HepG2 (cell line): ENCODE results near the gene TBC1D14. TPM values are rescaled to one million over a fixed set of nuclear protein-coding genes. Genes with fewer than 3 reads are reported as not detected.

Experiments used
- ATAC-seq: fragments of 200-7000 bp; cut with Tn5 transposase; 3 replicates; pipeline ENCODE4 v1.9.1; 2020; ENCODE audit warnings: mild to moderate bottlenecking, moderate library complexity
- BruUV-seq: library from RNA; stranded (reverse); fragments of 400-500 nt; replicated peaks from 2 replicates; lab custom pipeline; 2021; lab: Mats Ljungman, UMichigan
- CTCF ChIA-PET: fragments of 300-600 bp; formaldehyde crosslinking; extraction: SDS; loops from one replicate; lab custom pipeline; 2021; ENCODE audit warnings: low total read pairs, inconsistent platforms, low intra/inter-chr PET ratio; lab: Yijun Ruan, JAX
- POLR2A ChIA-PET: fragments of 350-600 bp; sonication (Branson Sonifier 250); formaldehyde crosslinking; loops from one replicate; lab custom pipeline; 2020; ENCODE audit warnings: antibody characterized with exemption, inconsistent platforms; lab: Yijun Ruan, JAX
- DNase-seq: peaks from one replicate; pipeline ENCODE4 v3.0.0-alpha.2; 2015; ENCODE audit warnings: low spot score
- FAIRE-seq: peaks from 3 replicates; lab custom pipeline; 2011; peaks lifted over from hg19 to GRCh38; lab: Jason Lieb, UNC
- H2AFZ ChIP-seq: one replicate; pipeline ENCODE4 v1.6.1; 2011; ENCODE audit warnings: low read length, inconsistent platforms
- H3K27ac ChIP-seq: fragments of 300-600 bp; 3 replicates; pipeline ENCODE4 v1.8.0; 2011; ENCODE audit warnings: mixed run types, mild to moderate bottlenecking, mixed read lengths, low read length, inconsistent platforms; ENCODE audit not compliant: insufficient read depth; ENCODE audit errors: extremely low read length
- H3K27me3 ChIP-seq, 2 experiments: fragments of 200-600 bp in 1 of 2; 2 replicates in 1 of 2; 3 replicates in 1 of 2; pipeline versions ENCODE4 v1.6.0 to v1.8.0; 2011; ENCODE audit warnings: low read length in 2 of 2, mild to moderate bottlenecking in 2 of 2, moderate library complexity in 2 of 2, inconsistent platforms in 1 of 2; ENCODE audit not compliant: insufficient read depth in 2 of 2, control insufficient read depth in 1 of 2
- H3K36me3 ChIP-seq, 2 experiments: fragments of 200-600 bp in 1 of 2; replicated peaks in 1 of 2; 2 replicates in 1 of 2; 3 replicates in 1 of 2; pipeline versions ENCODE4 v1.5.1 to v1.8.0; 2011; ENCODE audit warnings: low read length in 2 of 2, inconsistent platforms in 1 of 2; ENCODE audit not compliant: insufficient read depth in 2 of 2, control insufficient read depth in 1 of 2
- H3K4me1 ChIP-seq: 2 replicates; pipeline ENCODE4 v1.5.1; 2012; ENCODE audit warnings: low read length, inconsistent platforms; ENCODE audit not compliant: insufficient read depth
- H3K4me2 ChIP-seq: 2 replicates; pipeline ENCODE4 v1.6.0; 2011; ENCODE audit warnings: low read depth, low read length, inconsistent platforms
- H3K4me3 ChIP-seq, 3 experiments: fragments of 200-600 bp in 1 of 3; sonication (generic), shearing (Covaris generic) in 1 of 3; replicated peaks in 1 of 3; 2 replicates each; pipeline ENCODE4 v1.5.1; 2011 to 2016; ENCODE audit warnings: low read length in 3 of 3, inconsistent platforms in 2 of 3, low read depth in 2 of 3, mild to moderate bottlenecking in 2 of 3, control low read depth in 1 of 3, mixed read lengths in 1 of 3; ENCODE audit not compliant: insufficient read depth in 1 of 3
- H3K79me2 ChIP-seq: one replicate; pipeline ENCODE4 v1.6.1; 2011; ENCODE audit warnings: low read length, inconsistent platforms; ENCODE audit not compliant: insufficient read depth
- H3K9ac ChIP-seq: 2 replicates; pipeline ENCODE4 v1.6.0; 2011; ENCODE audit warnings: mild to moderate bottlenecking, low read depth, low read length, inconsistent platforms; ENCODE audit not compliant: insufficient read depth
- H3K9me3 ChIP-seq: 2 replicates; pipeline ENCODE4 v1.5.1; 2012; ENCODE audit warnings: mild to moderate bottlenecking, low read length
- H4K20me1 ChIP-seq: 2 replicates; pipeline ENCODE4 v1.6.0; 2011; ENCODE audit warnings: inconsistent platforms, mild to moderate bottlenecking, low read length, moderate library complexity; ENCODE audit not compliant: insufficient read depth
- HMG20A ChIP-seq: IDR thresholded peaks from 2 replicates; pipeline ENCODE4 v1.6.1; 2016; ENCODE audit warnings: borderline replicate concordance
- JARID2 ChIP-seq: sonication (generic); formaldehyde crosslinking; IDR thresholded peaks from 2 replicates; pipeline ENCODE4 v1.8.1; 2023; ENCODE audit warnings: missing genetic modification reagents, inconsistent platforms; ENCODE audit not compliant: insufficient replicate concordance
- MAFG ChIP-seq: sonication (generic); formaldehyde crosslinking; IDR thresholded peaks from 2 replicates; pipeline ENCODE4 v1.5.1; 2020; ENCODE audit warnings: mild to moderate bottlenecking, missing genetic modification reagents
- MEIS1 ChIP-seq: sonication (generic); formaldehyde crosslinking; IDR thresholded peaks from 2 replicates; pipeline ENCODE4 v1.9.0; 2021; ENCODE audit warnings: mild to moderate bottlenecking, missing genetic modification reagents, moderate library complexity, borderline replicate concordance
- PCBP2 ChIP-seq: fragments of 200-400 bp; formaldehyde crosslinking; optimal IDR thresholded peaks from 2 replicates; pipeline ENCODE3; 2018; ENCODE audit warnings: low read length, low read depth; ENCODE audit not compliant: poor library complexity, severe bottlenecking
- RARG ChIP-seq: sonication (generic); formaldehyde crosslinking; IDR thresholded peaks from 2 replicates; pipeline ENCODE4 v1.4.0; 2020; ENCODE audit warnings: low read depth, mild to moderate bottlenecking, missing genetic modification reagents
- STAG1 ChIP-seq: sonication (generic); formaldehyde crosslinking; IDR thresholded peaks from 2 replicates; pipeline ENCODE4 v1.4.0; 2020; ENCODE audit warnings: missing genetic modification reagents
- TEAD3 ChIP-seq: optimal IDR thresholded peaks from 2 replicates; pipeline ENCODE3; 2016; ENCODE audit warnings: borderline replicate concordance
- ZNF292 ChIP-seq: sonication (generic); formaldehyde crosslinking; IDR thresholded peaks from 2 replicates; pipeline ENCODE4 v1.8.1; 2022; ENCODE audit warnings: mild to moderate bottlenecking, low read depth, missing genetic modification reagents, borderline replicate concordance
- ZNF33A ChIP-seq: sonication (generic); formaldehyde crosslinking; IDR thresholded peaks from 2 replicates; pipeline ENCODE4 v1.5.1; 2020; ENCODE audit warnings: missing genetic modification reagents, mild to moderate bottlenecking, moderate library complexity, borderline replicate concordance
- ZNF780A ChIP-seq: sonication (generic); formaldehyde crosslinking; IDR thresholded peaks from 2 replicates; pipeline ENCODE4 v1.8.0; 2022; ENCODE audit warnings: mild to moderate bottlenecking, missing genetic modification reagents, moderate library complexity
- WGBS: methylation state at CpG from one replicate; pipeline ENCODE4 v1.1.6; 2017; ENCODE audit warnings: low lambda C conversion rate; 5-methylcytosine and 5-hydroxymethylcytosine counted together
- in situ Hi-C: cut with HindIII; loops from 2 replicates; pipeline ENCODE4 v1.10.0; 2017; ENCODE audit warnings: low pct_unique_long_range_greater_than_20kb; ENCODE audit not compliant: extremely low pct_ligation_motif_present
- intact Hi-C: fragments of 100-400 bp; cut with micrococcal nuclease; formaldehyde crosslinking; loops from one replicate; pipeline ENCODE4 v1.10.0; 2022; ENCODE audit not compliant: unreplicated experiment
- polyA plus RNA-seq, 8 experiments: library from polyadenylated mRNA; depleted of rRNA in 3 of 8; stranded (reverse) in 7 of 8; unstranded in 1 of 8; fragments of >200 nt; fragmentation: Illumina TruSeq in 4 of 8; extraction: Trizol in 4 of 8; gene quantifications; 2 replicates each; pipeline versions ENCODE4 v1.2.1 to v1.2.3, GENCODE V29; 2011 to 2016; ENCODE audit warnings: low read depth in 4 of 8, missing spikeins in 1 of 8, mixed read lengths in 1 of 8; ENCODE audit not compliant: insufficient read depth in 1 of 8
- total RNA-seq, 5 experiments: library from RNA; depleted of rRNA; stranded (reverse); fragments of >200 nt; fragmentation: Illumina TruSeq; extraction: Trizol; gene quantifications; 2 replicates each; pipeline ENCODE4 v1.2.3, GENCODE V29; 2016; ENCODE audit warnings: low read depth in 1 of 5
- TF ChIP-seq, protein P1 (sequence below): sonication (generic); formaldehyde crosslinking; IDR thresholded peaks from 2 replicates; pipeline ENCODE4 v1.9.0; 2021; ENCODE audit warnings: missing genetic modification reagents, mild to moderate bottlenecking, borderline replicate concordance
- TF ChIP-seq, protein P2 (sequence below): sonication (generic); formaldehyde crosslinking; IDR thresholded peaks from 2 replicates; pipeline ENCODE4 v1.8.0; 2023; ENCODE audit warnings: mild to moderate bottlenecking, missing genetic modification reagents
- TF ChIP-seq, protein P3 (sequence below): sonication (generic); formaldehyde crosslinking; IDR thresholded peaks from 2 replicates; pipeline ENCODE4 v1.4.0; 2020; ENCODE audit warnings: low read depth, mild to moderate bottlenecking, missing genetic modification reagents

TBC1D14 gene
- total and polyA plus RNA-seq, 2 of the 13 experiments (the other 11 are each of a cell fraction or from before 2014, with no cell fraction given) = 29.5 to 46.5 TPM

- TF ChIP-seq ZNF33A (CRISPR knock-in tag) = no peak
Measured at GRCh38 chr4:7029212-7029611, 119.6 kb downstream of the TBC1D14 start (continued).

DNA sequence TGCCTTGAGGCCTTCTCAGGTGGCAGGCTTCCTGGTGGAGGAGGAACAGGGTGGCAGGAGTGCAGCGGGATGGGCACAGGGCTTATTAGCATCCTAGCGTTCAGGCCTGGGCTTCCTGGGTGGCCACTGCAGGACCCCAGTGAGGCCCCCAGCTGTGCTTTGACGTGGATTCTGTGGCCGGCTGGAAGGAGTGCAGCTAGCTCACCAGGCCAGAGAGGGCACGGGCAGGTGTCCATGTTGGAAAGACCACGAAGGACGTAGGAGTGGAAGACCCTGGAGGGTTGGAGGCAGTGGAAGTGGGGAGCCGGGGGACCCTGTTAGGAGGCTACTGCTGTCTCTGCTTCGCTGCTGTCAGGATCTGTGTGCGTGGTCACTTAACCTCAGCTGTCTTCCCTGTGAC, 120.3 kb downstream of the TBC1D14 start:
- no peak for FAIRE-seq
- TF ChIP-seq JARID2 (CRISPR knock-in tag) = no peak
- no peak for TF ChIP-seq MAFG
- TF ChIP-seq, protein P1, sequence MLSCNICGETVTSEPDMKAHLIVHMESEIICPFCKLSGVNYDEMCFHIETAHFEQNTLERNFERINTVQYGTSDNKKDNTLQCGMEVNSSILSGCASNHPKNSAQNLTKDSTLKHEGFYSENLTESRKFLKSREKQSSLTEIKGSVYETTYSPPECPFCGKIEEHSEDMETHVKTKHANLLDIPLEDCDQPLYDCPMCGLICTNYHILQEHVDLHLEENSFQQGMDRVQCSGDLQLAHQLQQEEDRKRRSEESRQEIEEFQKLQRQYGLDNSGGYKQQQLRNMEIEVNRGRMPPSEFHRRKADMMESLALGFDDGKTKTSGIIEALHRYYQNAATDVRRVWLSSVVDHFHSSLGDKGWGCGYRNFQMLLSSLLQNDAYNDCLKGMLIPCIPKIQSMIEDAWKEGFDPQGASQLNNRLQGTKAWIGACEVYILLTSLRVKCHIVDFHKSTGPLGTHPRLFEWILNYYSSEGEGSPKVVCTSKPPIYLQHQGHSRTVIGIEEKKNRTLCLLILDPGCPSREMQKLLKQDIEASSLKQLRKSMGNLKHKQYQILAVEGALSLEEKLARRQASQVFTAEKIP (CRISPR knock-in tag) = no peak
- no peak for TF ChIP-seq RARG
- TF ChIP-seq, protein P2, sequence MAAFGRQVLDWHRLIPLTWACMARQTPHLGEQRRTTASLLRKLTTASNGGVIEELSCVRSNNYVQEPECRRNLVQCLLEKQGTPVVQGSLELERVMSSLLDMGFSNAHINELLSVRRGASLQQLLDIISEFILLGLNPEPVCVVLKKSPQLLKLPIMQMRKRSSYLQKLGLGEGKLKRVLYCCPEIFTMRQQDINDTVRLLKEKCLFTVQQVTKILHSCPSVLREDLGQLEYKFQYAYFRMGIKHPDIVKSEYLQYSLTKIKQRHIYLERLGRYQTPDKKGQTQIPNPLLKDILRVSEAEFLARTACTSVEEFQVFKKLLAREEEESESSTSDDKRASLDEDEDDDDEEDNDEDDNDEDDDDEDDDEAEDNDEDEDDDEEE (CRISPR knock-in tag) = no peak
- TF ChIP-seq ZNF780A (CRISPR knock-in tag) = no peak
- no peak for TF ChIP-seq MEIS1 (CRISPR knock-in tag)
- no peak for TF ChIP-seq PCBP2
- TF ChIP-seq STAG1 (CRISPR knock-in tag) = no peak
- TF ChIP-seq ZNF292 (CRISPR knock-in tag) = no peak
- TF ChIP-seq, protein P3, sequence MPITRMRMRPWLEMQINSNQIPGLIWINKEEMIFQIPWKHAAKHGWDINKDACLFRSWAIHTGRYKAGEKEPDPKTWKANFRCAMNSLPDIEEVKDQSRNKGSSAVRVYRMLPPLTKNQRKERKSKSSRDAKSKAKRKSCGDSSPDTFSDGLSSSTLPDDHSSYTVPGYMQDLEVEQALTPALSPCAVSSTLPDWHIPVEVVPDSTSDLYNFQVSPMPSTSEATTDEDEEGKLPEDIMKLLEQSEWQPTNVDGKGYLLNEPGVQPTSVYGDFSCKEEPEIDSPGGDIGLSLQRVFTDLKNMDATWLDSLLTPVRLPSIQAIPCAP (CRISPR knock-in tag) = no peak
- no peak for TF ChIP-seq HMG20A
- TF ChIP-seq TEAD3 = no peak
- ChIA-PET CTCF (no interaction called here), POLR2A (interaction anchor here (1.5 kb wide), 1 partner anchor 37 kb away, joined by 5 read pairs; the partner anchor contains the start of gene GRPEL1)
- no peak overlapping the region for H3K9ac ChIP-seq
- intact Hi-C loops = no loop called here
- H3K27ac ChIP-seq = no peak overlapping the region
- no peak overlapping the region for H2AFZ ChIP-seq
- H3K9me3 ChIP-seq = no peaks in the 10 kb centered on the region
- BruUV-seq = no TSS peak
- 0 out of 2 replicates have a peak, but pooled peaks cover 4% of the 10 kb centered on the region for H4K20me1 ChIP-seq
- in situ Hi-C loops = no loop called here
- H3K4me3 ChIP-seq = no peak overlapping the region
- 96% methylated on average over 9 of the region's 10 CpGs for WGBS
- DNase-seq = no peak
- no peak for ATAC-seq
- peaks cover 32% of the 10 kb centered on the region for H3K4me1 ChIP-seq
- no peak overlapping the region for H3K4me2 ChIP-seq
- H3K36me3 ChIP-seq = peaks cover 23 to 64% of the 10 kb centered on the region in 2 experiments
- no peaks in the 10 kb centered on the region for H3K27me3 ChIP-seq
- H3K79me2 ChIP-seq = no peaks in the 10 kb centered on the region
